Sciatic nerve (tissue), 2 donors: ENCODE measurements around the gene ZNF18. TPM values are rescaled to one million over a fixed set of nuclear protein-coding genes. Genes with fewer than 3 reads are reported as not detected.
A peak's percentile ranks its signal among the peaks of the same experiment; 100 is the strongest.

Source experiments
- ATAC-seq: fragments of 200-7000 bp; cut with Tn5 transposase; one replicate; pipeline ENCODE4 v1.9.1; 2020; ENCODE audit warnings: mild to moderate bottlenecking, moderate library complexity
- DNase-seq: peaks from one replicate; pipeline ENCODE4 v3.0.0-alpha.2; 2020; ENCODE audit warnings: low spot score
- intact Hi-C: fragments of 100-400 bp; cut with DNase I; formaldehyde crosslinking; loops from one replicate; pipeline ENCODE4 v1.14.2; 2022
- total RNA-seq: library from RNA; stranded (reverse); fragmentation: NEBNext Ultra II Directional; extraction: Animal tissue kit (Norgen Biotek cat#: 25700); gene quantifications from one replicate; pipeline ENCODE4 v1.2.1, GENCODE V29; 2021
- donor health status: DM: no; HTN: no; CAD: no.
- donor health status: DM: no; HTN: no; CAD: no.

Gene ZNF18
- 8.2 TPM for total RNA-seq

- intact Hi-C loops = no loop called here
- peak; percentile 98 for DNase-seq
Observed at GRCh38 chr17:11997147-11997971, at the start of gene ZNF18. TSS of gene ZNF18 (minus strand) at chr17:11997475. CDS start at chr17:11992829, 4,646 bp downstream.

GRCh38 chr17:12046786-12047185, 49.5 kb upstream of the ZNF18 start:
- DNase-seq (no peak), ATAC-seq (no peak)
- intact Hi-C loops = loop anchor here (5.0 kb wide), 1 partner anchor 514 kb away; no protein-coding TSS in a partner anchor

More at GRCh38 chr17:11997147-11997971, at the start of gene ZNF18:
- peak; percentile 100 for ATAC-seq

- ATAC-seq (no peak), DNase-seq (no peak)
- intact Hi-C loops = no loop called here
Observed at GRCh38 chr17:12043702-12044101, 46.4 kb upstream of the ZNF18 start.

- ATAC-seq (no peak), DNase-seq (no peak)
- intact Hi-C loops = no loop called here
Observed at GRCh38 chr17:12041312-12041711, 44.0 kb upstream of the ZNF18 start.

GRCh38 chr17:12040478-12040877, 43.2 kb upstream of the ZNF18 start:
- DNase-seq (no peak), ATAC-seq (no peak)
- intact Hi-C loops = no loop called here

GRCh38 chr17:12037970-12038369, 40.7 kb upstream of the ZNF18 start:
- no peak for DNase-seq
- intact Hi-C loops = no loop called here
- ATAC-seq = no peak

GRCh38 chr17:12035673-12036072, 38.4 kb upstream of the ZNF18 start:
- ATAC-seq = no peak
- DNase-seq = no peak
- intact Hi-C loops = no loop called here

- ATAC-seq = no peak
Observed at GRCh38 chr17:12034538-12034937, 37.3 kb upstream of the ZNF18 start.

GRCh38 chr17:12028611-12029010, 31.3 kb upstream of the ZNF18 start:
- ATAC-seq (no peak), DNase-seq (no peak)
- intact Hi-C loops = no loop called here

More at GRCh38 chr17:12034538-12034937, 37.3 kb upstream of the ZNF18 start:
- DNase-seq = no peak
- intact Hi-C loops = no loop called here

GRCh38 chr17:12027658-12028057, 30.4 kb upstream of the ZNF18 start:
- intact Hi-C loops = no loop called here
- ATAC-seq (no peak), DNase-seq (no peak)

- DNase-seq (no peak), ATAC-seq (no peak)
- intact Hi-C loops = no loop called here
Observed at GRCh38 chr17:12024327-12024726, 27.1 kb upstream of the ZNF18 start.

GRCh38 chr17:12022310-12022709, 25.0 kb upstream of the ZNF18 start:
- intact Hi-C loops = no loop called here
- ATAC-seq (no peak), DNase-seq (no peak)

GRCh38 chr17:12021623-12022140, 24.4 kb upstream of the ZNF18 start:
- no peak for ATAC-seq
- DNase-seq = no peak
- intact Hi-C loops = no loop called here

- ATAC-seq (peak; percentile 100), DNase-seq (peak; percentile 97)
- intact Hi-C loops = no loop called here
Observed at GRCh38 chr17:12020642-12021622, 23.7 kb upstream of the ZNF18 start, which contains the start of gene MAP2K4. TSS of gene MAP2K4 (plus strand) at chr17:12020877. CDS start at chr17:12020887, 10 bp downstream.

GRCh38 chr17:12007466-12007865, 10.2 kb upstream of the ZNF18 start:
- DNase-seq (no peak), ATAC-seq (no peak)
- intact Hi-C loops = no loop called here

- DNase-seq = no peak
- intact Hi-C loops = no loop called here
- ATAC-seq = no peak
Observed at GRCh38 chr17:11999696-12000095, 2.4 kb upstream of the ZNF18 start.

- DNase-seq (no peak), ATAC-seq (peak; percentile 2)
- intact Hi-C loops = no loop called here
Observed at GRCh38 chr17:11997972-11998233, 628 bp upstream of the ZNF18 start.

GRCh38 chr17:11996722-11997146, 541 bp downstream of the ZNF18 start:
- DNase-seq (no peak), ATAC-seq (peak; percentile 25)
- intact Hi-C loops = no loop called here

GRCh38 chr17:11991461-11991860, 5.8 kb downstream of the ZNF18 start:
- ATAC-seq = no peak

More at GRCh38 chr17:11991461-11991860, 5.8 kb downstream of the ZNF18 start:
- DNase-seq = no peak
- intact Hi-C loops = no loop called here
